ENCODE data around the gene STX16. TPM values are rescaled to one million over a fixed set of nuclear protein-coding genes. Genes with fewer than 3 reads are reported as not detected.

STX16 gene
- total RNA-seq, 1 donor from 2014 or later: 57.0 TPM

GRCh38 chr20:58626051-58626450 lies 25.0 kb upstream of the STX16 start:
- intact Hi-C loops (cut with DNase I): no loop called here
- H3K4me1 ChIP-seq: no peaks in the 10 kb centered on the region
- H3K4me3 ChIP-seq: no peak overlapping the region
- H3K9me3 ChIP-seq: no peaks in the 10 kb centered on the region
- TF ChIP-seq, protein P1, sequence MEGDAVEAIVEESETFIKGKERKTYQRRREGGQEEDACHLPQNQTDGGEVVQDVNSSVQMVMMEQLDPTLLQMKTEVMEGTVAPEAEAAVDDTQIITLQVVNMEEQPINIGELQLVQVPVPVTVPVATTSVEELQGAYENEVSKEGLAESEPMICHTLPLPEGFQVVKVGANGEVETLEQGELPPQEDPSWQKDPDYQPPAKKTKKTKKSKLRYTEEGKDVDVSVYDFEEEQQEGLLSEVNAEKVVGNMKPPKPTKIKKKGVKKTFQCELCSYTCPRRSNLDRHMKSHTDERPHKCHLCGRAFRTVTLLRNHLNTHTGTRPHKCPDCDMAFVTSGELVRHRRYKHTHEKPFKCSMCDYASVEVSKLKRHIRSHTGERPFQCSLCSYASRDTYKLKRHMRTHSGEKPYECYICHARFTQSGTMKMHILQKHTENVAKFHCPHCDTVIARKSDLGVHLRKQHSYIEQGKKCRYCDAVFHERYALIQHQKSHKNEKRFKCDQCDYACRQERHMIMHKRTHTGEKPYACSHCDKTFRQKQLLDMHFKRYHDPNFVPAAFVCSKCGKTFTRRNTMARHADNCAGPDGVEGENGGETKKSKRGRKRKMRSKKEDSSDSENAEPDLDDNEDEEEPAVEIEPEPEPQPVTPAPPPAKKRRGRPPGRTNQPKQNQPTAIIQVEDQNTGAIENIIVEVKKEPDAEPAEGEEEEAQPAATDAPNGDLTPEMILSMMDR (IDR thresholded peaks at IDR 0.05): no peak
- H3K27me3 ChIP-seq: no peaks in the 10 kb centered on the region
- DNase-seq (no peak), ATAC-seq (no peak)
- H3K27ac ChIP-seq: no peak overlapping the region
- H3K36me3 ChIP-seq: no peaks in the 10 kb centered on the region

- ATAC-seq: no peak
Observed at GRCh38 chr20:58627212-58628072, 23.6 kb upstream of the STX16 start.

DNA sequence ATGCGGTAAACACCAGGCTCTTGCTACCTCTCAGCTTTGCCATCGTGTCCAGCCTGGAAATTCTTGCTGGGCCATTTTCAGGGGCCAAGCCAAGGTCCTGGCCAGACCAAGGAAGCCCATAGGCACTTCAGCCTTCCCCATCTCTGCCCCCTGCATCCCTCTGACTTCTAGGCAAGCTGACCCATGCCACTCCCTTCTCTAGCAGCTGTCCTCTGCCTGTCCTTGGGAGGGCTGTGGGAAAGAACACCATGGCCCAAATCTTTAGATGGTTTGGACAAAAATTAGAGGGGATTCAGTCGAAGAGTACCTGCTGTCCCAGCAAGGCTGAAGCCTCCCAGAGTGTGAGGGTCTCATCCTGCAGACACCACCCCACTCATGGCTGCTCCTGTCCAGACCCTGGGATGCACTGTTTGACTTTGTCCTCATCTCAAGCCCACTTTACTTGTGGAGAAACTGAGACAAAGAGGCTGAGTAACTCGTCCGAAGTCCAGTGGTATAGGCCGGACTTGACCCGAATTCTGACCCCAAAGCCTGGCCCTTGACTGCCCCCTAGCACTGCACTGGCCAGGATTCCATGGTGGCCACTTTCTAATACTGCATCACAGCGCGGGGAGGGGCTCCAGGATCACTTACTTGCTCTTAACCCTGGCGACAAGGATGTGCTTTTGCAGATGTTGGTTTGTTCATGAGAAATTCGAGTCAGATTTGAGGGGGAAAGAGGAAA lies 22.4 kb upstream of the STX16 start:
- Histone ChIP-seq H3K36me3 (no peaks in the 10 kb centered on the region), H3K4me3 (no peak overlapping the region), H3K27me3 (no peaks in the 10 kb centered on the region), H3K9me3 (no peaks in the 10 kb centered on the region), H3K27ac (no peak overlapping the region), H3K4me1 (no peaks in the 10 kb centered on the region)
- intact Hi-C loops (cut with DNase I): no loop called here
- no peak for ATAC-seq
- TF ChIP-seq, protein P1 (IDR thresholded peaks at IDR 0.05): no peak
- DNase-seq: no peak

More at GRCh38 chr20:58627212-58628072, 23.6 kb upstream of the STX16 start:
- Histone ChIP-seq H3K27ac (no peak overlapping the region), H3K36me3 (no peaks in the 10 kb centered on the region), H3K4me1 (no peaks in the 10 kb centered on the region), H3K4me3 (no peak overlapping the region), H3K27me3 (no peaks in the 10 kb centered on the region), H3K9me3 (no peaks in the 10 kb centered on the region)
- no peak for DNase-seq
- intact Hi-C loops (cut with DNase I): no loop called here
- TF ChIP-seq, protein P1 (IDR thresholded peaks at IDR 0.05): no peak

DNA sequence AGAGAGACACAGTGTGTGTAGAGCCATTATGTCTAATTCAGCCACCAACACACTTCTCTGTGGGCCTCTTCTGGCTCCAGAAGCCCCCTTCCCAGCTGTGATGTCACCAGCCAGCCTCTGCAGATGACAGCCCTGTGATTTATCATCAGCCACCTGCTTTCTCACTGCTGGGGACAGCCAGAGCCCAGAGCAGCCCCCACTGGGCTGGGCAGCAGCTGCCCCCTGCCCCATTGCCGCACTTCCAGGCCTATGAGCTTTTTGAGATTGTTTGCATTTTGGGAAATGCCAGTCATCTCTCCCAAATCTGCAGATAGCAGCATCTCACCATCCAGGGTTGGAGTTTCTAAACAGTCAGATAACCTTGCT lies 21.9 kb upstream of the STX16 start:
- no peak for ATAC-seq
- Histone ChIP-seq H3K9me3 (no peaks in the 10 kb centered on the region), H3K36me3 (no peaks in the 10 kb centered on the region), H3K4me1 (no peaks in the 10 kb centered on the region), H3K4me3 (no peak overlapping the region), H3K27ac (no peak overlapping the region), H3K27me3 (no peaks in the 10 kb centered on the region)
- TF ChIP-seq, protein P1 (IDR thresholded peaks at IDR 0.05): no peak
- DNase-seq: no peak
- intact Hi-C loops (cut with DNase I): no loop called here

- TF ChIP-seq, protein P1 (IDR thresholded peaks at IDR 0.05): no peak
- Histone ChIP-seq H3K27ac (no peak overlapping the region), H3K9me3 (no peaks in the 10 kb centered on the region), H3K27me3 (no peaks in the 10 kb centered on the region), H3K36me3 (no peaks in the 10 kb centered on the region), H3K4me3 (no peak overlapping the region), H3K4me1 (no peaks in the 10 kb centered on the region)
- DNase-seq (no peak), ATAC-seq (no peak)
- intact Hi-C loops (cut with DNase I): no loop called here
Observed at GRCh38 chr20:58630063-58630462, 21.0 kb upstream of the STX16 start.

Data from upper lobe of right lung (tissue), 1 donor.